ENCODE measurements around the gene MEDAG. TPM values are rescaled to one million over a fixed set of nuclear protein-coding genes. Genes with fewer than 3 reads are reported as not detected.

Gene MEDAG
- total and polyA plus RNA-seq, 2 donors (not counting 1 experiment from before 2014, with no cell fraction given): 0.12 TPM; not detected in 1

DNA sequence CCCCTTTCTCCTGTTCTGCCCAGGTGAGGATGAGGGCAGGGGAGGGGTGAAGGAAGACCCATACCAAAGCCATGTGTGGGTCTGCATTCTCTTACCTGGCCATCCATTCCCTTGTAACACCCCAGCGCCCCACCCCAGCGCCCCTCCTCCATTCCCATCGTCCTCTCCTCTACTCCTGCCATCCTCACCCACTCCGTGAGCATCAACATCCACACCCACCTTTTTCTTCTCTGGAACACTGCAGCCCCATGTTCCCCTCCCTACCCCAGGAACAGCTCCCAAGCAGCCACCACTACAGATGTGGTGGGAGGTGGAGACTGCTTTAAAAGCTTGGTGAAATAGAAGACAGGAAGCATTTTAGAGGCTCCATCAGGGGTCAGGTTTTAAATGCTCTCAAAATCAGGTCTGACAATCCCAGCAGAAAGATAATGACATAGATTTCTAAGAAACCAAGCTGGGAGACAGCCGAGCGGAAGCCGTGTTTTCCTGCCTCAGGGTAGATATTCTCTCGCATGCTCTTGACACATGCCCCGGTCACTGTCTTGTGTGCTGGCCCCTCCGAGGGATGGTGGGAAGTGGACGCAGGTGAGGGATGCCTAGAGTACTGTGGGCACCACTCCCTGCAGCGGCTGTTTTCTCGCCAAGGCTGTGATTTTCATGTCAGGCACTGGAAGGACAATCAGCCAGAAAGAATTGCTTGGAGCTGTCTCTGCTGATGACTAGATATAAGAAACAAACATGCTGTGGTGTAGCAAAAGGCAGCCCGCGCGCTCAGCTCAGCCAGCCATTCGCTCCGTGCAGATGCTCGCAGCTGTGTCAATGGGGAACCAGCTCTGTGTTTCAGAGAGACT lies 9.8 kb downstream of the MEDAG start:
- Mint-ChIP-seq H3K27ac (no peak overlapping the region), H3K9me3 (ENCODE audit: insufficient read depth) (no peaks in the 10 kb centered on the region), H3K27me3 (peaks cover 36% of the 10 kb centered on the region), H3K4me1 (no peaks in the 10 kb centered on the region), H3K4me3 (no peak overlapping the region)
- H3K27ac ChIP-seq (ENCODE audit: low read length in 2 of 2): no peak overlapping the region
- intact Hi-C loops (cut with micrococcal nuclease): no loop called here
- H3K4me2 ChIP-seq (replicated peaks; ENCODE audit: low read depth, low read length, poor library complexity, severe bottlenecking): no peak overlapping the region
- no peaks in the 10 kb centered on the region for H3K36me3 ChIP-seq (replicated peaks in 1 of 2; ENCODE audit: control extremely low read depth in 1 of 2, control insufficient read depth in 1 of 2, extremely low read depth in 1 of 2, insufficient read depth in 2 of 2, low read length in 1 of 2)
- no peaks in the 10 kb centered on the region for H3K9me3 ChIP-seq (ENCODE audit: control extremely low read depth in 1 of 3, control insufficient read depth in 2 of 3, insufficient read depth in 1 of 3, low read length in 2 of 3)
- H3K79me2 ChIP-seq (ENCODE audit: control insufficient read depth, insufficient read depth, low read length): no peaks in the 10 kb centered on the region
- H3K27me3 ChIP-seq (replicated peaks in 1 of 4; ENCODE audit: control extremely low read depth in 1 of 4, control insufficient read depth in 3 of 4, insufficient read depth in 4 of 4, low read length in 3 of 4): peaks cover 0 to 3% (median 0%) of the 10 kb centered on the region in 4 experiments
- no peaks in the 10 kb centered on the region for H4K20me1 ChIP-seq (ENCODE audit: control insufficient read depth, insufficient read depth, low read length, poor library complexity, severe bottlenecking)
- DNase-seq (no peak), ATAC-seq (ENCODE audit: low read depth) (no peak)
- 92% methylated on average over 19 of the region's 19 CpGs for WGBS (ENCODE audit: insufficient coverage)
- no peak overlapping the region for H3K4me3 ChIP-seq (ENCODE audit: control extremely low read depth in 1 of 5, extremely low read depth in 1 of 5, insufficient read depth in 1 of 5, low read depth in 2 of 5, low read length in 4 of 5)
- H3K9ac ChIP-seq (ENCODE audit: low read length): no peak overlapping the region
- H3K4me1 ChIP-seq (ENCODE audit: control insufficient read depth in 2 of 2, insufficient read depth in 2 of 2, low read length in 2 of 2): no peaks in the 10 kb centered on the region
- TF ChIP-seq EZH2 (IDR thresholded peaks at IDR 0.05; ENCODE audit: borderline replicate concordance, insufficient read depth, low read depth, low read length, poor library complexity, severe bottlenecking): no peak
- TF ChIP-seq, protein P1, sequence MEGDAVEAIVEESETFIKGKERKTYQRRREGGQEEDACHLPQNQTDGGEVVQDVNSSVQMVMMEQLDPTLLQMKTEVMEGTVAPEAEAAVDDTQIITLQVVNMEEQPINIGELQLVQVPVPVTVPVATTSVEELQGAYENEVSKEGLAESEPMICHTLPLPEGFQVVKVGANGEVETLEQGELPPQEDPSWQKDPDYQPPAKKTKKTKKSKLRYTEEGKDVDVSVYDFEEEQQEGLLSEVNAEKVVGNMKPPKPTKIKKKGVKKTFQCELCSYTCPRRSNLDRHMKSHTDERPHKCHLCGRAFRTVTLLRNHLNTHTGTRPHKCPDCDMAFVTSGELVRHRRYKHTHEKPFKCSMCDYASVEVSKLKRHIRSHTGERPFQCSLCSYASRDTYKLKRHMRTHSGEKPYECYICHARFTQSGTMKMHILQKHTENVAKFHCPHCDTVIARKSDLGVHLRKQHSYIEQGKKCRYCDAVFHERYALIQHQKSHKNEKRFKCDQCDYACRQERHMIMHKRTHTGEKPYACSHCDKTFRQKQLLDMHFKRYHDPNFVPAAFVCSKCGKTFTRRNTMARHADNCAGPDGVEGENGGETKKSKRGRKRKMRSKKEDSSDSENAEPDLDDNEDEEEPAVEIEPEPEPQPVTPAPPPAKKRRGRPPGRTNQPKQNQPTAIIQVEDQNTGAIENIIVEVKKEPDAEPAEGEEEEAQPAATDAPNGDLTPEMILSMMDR (IDR thresholded peaks at IDR 0.05): no peak
- ChIA-PET CTCF (no interaction called here), POLR2A (no interaction called here)
- H2AFZ ChIP-seq (ENCODE audit: insufficient read depth, low read depth, low read length, poor library complexity, severe bottlenecking): no peak overlapping the region

DNA sequence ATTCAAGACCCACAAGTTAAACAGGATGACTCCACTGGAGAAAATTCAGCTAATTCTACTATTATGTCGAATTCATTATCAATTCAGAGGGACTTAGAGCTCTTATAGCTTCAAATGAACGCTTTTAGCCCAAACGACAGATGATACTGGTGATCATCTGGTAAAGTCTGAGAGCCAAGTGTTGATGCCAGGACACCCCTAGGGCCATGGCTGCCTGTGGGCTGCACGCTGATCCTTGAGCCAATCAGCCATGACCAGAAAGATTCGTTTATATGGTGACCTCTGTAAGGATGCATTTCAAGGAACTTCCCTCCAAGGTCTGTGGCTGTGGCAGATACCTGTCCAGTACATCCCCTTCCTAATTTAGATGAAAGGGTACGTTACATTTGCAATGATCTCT lies 10.9 kb downstream of the MEDAG start:
- ChIA-PET POLR2A (no interaction called here), CTCF (no interaction called here)
- no peaks in the 10 kb centered on the region for H3K27me3 ChIP-seq (replicated peaks in 1 of 4; ENCODE audit: control extremely low read depth in 1 of 4, control insufficient read depth in 3 of 4, insufficient read depth in 4 of 4, low read length in 3 of 4)
- ATAC-seq (ENCODE audit: low read depth) (no peak), DNase-seq (no peak)
- H4K20me1 ChIP-seq (ENCODE audit: control insufficient read depth, insufficient read depth, low read length, poor library complexity, severe bottlenecking): no peaks in the 10 kb centered on the region
- H3K9ac ChIP-seq (ENCODE audit: low read length): no peak overlapping the region
- no peak overlapping the region for H3K4me2 ChIP-seq (replicated peaks; ENCODE audit: low read depth, low read length, poor library complexity, severe bottlenecking)
- TF ChIP-seq EZH2 (IDR thresholded peaks at IDR 0.05; ENCODE audit: borderline replicate concordance, insufficient read depth, low read depth, low read length, poor library complexity, severe bottlenecking): no peak
- TF ChIP-seq, protein P1 (IDR thresholded peaks at IDR 0.05): no peak
- intact Hi-C loops (cut with micrococcal nuclease): no loop called here
- peaks cover 36% of the 10 kb centered on the region for H3K27me3 Mint-ChIP-seq
- no peak overlapping the region for H3K27ac Mint-ChIP-seq
- no peak overlapping the region for H3K27ac ChIP-seq (ENCODE audit: low read length in 2 of 2)
- H3K4me1 Mint-ChIP-seq: no peaks in the 10 kb centered on the region
- H3K4me3 ChIP-seq (ENCODE audit: control extremely low read depth in 1 of 5, extremely low read depth in 1 of 5, insufficient read depth in 1 of 5, low read depth in 2 of 5, low read length in 4 of 5): no peak overlapping the region
- WGBS (ENCODE audit: insufficient coverage): 86% methylated on average over 3 of the region's 6 CpGs
- H3K36me3 ChIP-seq (replicated peaks in 1 of 2; ENCODE audit: control extremely low read depth in 1 of 2, control insufficient read depth in 1 of 2, extremely low read depth in 1 of 2, insufficient read depth in 2 of 2, low read length in 1 of 2): no peaks in the 10 kb centered on the region
- H3K79me2 ChIP-seq (ENCODE audit: control insufficient read depth, insufficient read depth, low read length): no peaks in the 10 kb centered on the region
- H2AFZ ChIP-seq (ENCODE audit: insufficient read depth, low read depth, low read length, poor library complexity, severe bottlenecking): no peak overlapping the region
- H3K9me3 ChIP-seq (ENCODE audit: control extremely low read depth in 1 of 3, control insufficient read depth in 2 of 3, insufficient read depth in 1 of 3, low read length in 2 of 3): no peaks in the 10 kb centered on the region
- H3K4me1 ChIP-seq (ENCODE audit: control insufficient read depth in 2 of 2, insufficient read depth in 2 of 2, low read length in 2 of 2): no peaks in the 10 kb centered on the region
- no peak overlapping the region for H3K4me3 Mint-ChIP-seq
- no peaks in the 10 kb centered on the region for H3K9me3 Mint-ChIP-seq (ENCODE audit: insufficient read depth)
